NCI-H446 treated with DMSO at 0.1 percent for 48 hours (cell line): ENCODE data around the gene RASSF5.

ENCODE experiments used
- DNase-seq: peaks from one replicate; lab custom pipeline; 2025; lab: John Stamatoyannopoulos, UW

The RASSF5 gene

DNA sequence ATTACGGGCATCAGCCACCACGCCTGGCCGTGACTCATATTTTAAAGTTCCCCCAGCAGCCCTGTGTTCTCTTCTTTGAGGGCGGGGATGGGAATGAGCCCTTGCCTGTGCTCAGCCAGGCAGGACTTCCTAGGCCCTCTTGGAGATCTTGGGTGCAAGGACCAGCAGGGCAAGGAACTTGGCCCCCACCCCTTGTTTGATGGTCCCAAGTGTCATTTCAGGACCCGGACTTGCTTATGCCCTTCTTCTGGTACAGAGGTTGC lies 9.3 kb downstream of the RASSF5 start:
- DNase-seq: no peak

DNA sequence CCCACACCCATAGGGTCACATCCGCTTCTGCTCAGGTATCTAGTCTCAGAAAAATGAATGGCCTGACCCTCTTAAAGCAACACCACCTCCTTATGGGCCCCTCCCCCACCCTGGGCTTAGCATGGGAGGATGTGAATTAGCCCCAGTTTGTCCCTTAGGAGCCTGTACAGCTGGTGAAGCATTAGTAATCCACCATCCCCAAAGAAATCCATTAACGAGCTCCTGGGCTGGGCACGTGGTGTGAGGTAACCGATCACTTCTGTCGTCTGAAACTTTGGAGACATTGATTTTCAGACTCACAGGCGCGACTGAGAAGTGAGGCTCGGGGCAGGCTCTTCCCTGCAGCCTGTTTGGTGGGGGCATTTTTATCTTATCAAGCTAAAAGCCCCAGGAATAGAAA lies 10.5 kb downstream of the RASSF5 start:
- no peak for DNase-seq

DNA sequence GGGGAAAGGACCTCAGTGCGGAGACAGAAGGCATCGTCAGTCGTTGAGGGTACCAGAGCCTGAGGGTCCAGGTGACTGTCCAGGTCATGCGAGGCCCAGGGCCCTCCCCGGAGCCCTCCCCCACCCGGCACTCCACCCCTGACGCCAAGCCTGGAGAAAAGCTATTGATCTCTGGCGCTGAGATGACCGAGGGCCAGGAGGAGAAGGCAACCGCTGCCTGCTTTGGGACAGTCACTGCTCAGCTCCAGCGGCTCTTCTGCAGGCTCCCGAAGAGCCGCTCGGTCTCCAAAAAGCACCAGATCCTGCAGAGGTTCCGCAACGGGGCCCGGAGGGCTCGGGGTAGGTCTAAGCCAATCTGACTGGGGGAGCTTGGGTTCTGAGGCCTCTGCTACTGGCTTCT lies 10.9 kb downstream of the RASSF5 start:
- no peak for DNase-seq

DNA sequence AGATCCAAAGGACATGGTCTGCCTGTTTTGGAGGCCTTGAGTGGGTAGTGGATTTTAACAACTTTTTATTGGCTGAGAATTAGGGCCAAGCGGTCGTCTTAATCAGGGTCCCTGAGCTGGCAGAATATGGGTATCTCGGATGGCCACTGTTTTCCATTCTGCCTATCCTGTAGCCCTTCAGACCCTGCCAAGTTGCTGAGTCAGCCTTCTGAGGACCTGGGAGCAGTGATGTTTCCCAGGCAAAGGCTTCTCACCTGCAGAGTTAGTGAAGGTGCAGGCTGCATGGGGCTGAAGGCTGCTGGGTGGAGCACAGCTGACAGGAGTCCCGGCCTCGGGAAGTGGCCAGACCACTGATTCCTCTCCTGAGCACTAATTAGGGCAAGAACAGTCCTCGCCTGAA lies 11.4 kb downstream of the RASSF5 start:
- no peak for DNase-seq

DNA sequence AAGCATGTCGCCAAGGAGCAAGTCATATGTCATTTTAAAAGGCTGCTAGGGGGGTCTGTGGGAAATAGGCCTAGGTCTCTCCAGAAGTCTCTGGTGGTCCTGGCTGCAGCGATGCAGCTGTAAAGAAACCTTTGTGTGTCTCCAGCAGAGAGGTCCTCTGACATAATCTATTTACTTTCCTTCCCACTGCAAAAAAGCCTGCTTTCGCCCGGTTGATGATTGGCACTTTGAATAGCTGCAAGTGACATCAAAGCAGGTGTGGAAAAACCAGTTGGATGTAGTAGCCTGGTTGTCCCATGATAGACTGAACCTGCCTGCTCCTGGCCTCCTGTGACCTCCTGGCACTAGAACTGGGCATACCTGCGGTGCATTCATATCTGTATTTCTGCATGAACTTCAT lies 13.8 kb downstream of the RASSF5 start:
- DNase-seq: no peak

- no peak for DNase-seq
Observed at GRCh38 chr1:206521694-206522402, 14.5 kb downstream of the RASSF5 start.

GRCh38 chr1:206524739-206525364 lies 17.5 kb downstream of the RASSF5 start:
- DNase-seq: no peak

GRCh38 chr1:206526064-206526911 lies 19.0 kb downstream of the RASSF5 start:
- peak; percentile 58 for DNase-seq

DNA sequence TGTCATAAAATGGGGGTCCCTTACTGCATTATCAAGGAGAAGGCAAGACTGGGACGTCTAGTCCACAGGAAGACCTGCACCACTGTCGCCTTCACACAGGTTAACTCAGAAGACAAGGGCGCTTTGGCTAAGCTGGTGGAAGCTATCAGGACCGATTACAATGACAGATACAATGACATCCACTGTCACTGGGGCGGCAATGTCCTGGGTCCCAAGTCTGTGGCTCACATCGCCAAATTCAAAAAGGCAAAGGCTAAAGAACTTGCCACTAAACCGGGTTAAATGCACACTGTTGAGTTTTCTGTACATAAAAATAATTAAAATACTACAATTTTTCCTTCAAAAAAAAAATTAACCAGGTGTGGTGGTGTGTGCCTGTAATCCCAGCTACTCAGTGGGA lies 22.1 kb downstream of the RASSF5 start:
- DNase-seq: no peak

DNA sequence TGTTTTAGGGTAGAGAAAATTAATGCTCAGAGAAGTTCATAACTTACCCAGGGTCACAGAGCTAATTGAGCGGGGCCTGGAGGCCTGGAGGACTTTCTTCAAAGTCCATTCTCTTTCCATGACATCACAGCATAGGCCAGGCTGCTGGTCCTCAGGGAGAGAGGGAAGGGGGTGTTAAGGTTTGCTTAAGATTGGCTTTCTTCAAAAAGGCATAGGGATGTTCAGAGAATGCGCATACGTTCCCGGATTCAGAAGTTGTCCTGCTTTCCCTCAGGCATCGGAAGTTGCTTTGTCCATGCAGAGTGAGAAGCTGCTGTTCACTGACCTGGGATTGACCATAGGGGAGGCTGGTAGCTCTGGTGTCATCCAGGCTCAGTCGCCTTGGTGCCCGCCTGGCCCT lies 25.0 kb downstream of the RASSF5 start:
- DNase-seq: no peak

DNA sequence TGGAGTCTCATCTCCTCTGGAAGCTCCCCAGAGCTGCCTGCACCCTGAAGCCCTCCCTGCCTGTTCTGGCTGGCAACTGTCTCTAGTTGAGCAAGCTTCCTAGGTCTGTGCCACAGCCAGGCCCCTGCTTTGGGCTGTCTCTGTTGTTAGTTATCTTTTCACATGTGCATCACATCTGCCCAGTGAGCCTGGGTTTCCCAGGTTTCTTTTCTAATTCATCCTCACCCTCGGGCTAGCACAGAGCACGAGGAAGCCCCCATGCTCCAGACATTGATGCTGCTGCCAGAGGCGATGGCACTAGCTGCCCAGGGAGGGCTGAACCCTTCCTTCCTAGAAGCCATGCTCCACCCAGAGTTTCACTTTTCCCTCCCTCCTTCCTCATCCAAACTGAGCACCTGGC lies 27.2 kb downstream of the RASSF5 start:
- no peak for DNase-seq

DNA sequence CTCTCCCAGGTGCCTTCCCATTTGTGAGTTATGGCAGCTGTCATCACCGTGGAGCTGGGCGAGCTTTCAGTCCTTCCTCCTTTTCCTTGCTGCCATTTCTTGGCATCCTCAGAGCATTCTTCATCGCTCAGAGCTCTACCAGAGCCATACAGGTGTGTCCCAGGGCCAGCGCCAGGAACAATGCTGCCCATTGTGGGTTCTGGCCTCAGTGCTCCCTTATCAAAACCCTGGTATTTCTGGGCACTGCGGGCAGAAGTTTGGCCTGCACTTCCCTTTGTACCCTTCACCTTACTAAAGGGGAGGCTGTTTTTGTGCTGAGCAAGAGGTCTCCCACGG lies 28.5 kb downstream of the RASSF5 start:
- DNase-seq: no peak

DNA sequence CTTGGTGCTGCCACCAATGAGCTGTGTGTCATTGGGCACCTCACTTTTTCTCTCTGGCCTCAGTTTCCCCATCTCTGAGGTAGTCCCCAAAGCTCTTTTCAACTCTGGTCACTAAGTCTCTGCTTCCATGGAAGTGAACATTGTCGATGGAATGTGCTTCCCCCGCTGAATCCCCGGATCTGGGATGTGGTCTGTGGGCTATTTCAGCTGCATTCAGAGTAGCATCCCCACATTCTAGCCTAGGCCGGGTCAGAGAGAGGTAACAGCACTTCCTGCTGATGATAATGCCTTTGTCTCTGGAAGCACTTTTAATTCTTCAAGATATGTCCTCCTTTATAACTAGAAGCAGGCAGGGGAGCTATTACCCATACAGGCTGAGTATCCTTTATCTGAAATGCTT lies 29.8 kb downstream of the RASSF5 start:
- DNase-seq: no peak

- DNase-seq: no peak
Observed at GRCh38 chr1:206538086-206538770, 30.9 kb downstream of the RASSF5 start.

DNA sequence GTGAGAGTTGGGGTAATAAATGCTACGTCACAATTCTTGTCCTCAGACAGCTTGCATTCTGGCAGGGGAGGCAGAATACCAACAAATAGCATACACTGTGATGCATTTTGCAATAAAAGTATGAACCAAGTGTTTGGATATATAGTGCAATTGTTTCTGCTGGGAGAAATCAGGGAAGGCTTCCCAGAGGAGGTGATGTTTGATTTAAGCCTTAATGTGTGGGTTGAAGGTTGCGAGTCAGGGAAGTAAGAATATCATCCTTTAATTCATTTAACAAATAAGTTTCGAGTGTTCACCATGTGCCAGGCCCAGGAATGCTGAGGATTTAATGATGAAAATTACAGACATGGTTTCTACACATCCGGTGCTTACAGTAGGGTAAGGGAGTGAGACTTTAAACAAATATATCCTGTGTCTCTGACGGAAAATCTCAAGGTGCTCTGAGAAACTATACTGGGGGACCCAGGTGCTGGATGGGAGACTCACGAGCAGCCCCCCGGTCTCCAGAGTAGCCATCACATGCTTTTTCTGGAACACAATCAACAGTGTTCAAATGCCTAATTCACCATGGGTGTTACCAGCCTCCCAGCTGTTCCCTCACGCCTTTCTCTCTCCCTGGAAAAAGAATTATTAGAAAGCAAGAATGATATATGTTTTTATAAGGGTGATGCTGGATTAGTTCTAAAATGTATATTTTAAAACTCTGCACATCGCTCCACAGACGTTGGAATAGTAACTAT lies 31.7 kb downstream of the RASSF5 start:
- DNase-seq: no peak

GRCh38 chr1:206540044-206540780 lies 32.9 kb downstream of the RASSF5 start:
- peak; percentile 89 for DNase-seq

DNA sequence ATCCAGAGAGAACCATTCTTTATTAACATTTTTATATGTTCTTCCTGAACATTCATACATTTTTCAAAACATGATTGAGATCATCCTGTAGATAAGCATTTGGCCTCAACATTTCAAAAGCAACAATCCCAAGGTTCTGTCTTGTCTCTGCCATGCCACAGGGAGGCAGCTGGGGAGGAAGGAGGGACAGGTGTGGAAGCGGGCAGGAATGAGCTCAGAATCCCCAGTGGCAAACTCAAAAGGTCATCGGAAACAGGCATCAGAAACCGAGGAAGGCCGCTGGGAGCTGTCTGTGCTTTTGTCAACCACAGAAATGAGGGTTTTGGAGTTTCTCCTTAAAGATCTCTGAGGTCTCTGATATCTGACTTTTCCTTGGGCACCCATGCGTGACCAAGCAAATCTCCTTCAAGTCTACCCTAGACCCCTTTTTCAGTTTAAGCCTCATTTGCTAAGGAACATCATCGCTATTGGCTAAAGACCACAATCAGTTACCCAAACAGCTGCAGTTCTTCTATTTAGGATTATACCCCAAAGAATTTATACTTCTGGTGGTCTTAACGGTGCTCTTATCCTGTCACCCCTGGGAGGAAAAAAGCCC lies 34.0 kb downstream of the RASSF5 start:
- no peak for DNase-seq

- peak; percentile 9 for DNase-seq
Observed at GRCh38 chr1:206544562-206545257, 37.4 kb downstream of the RASSF5 start.

GRCh38 chr1:206545351-206545750 lies 38.0 kb downstream of the RASSF5 start:
- no peak for DNase-seq

GRCh38 chr1:206547104-206547503 lies 39.8 kb downstream of the RASSF5 start:
- DNase-seq: no peak
